WERI-Rb-1 (cell line): ENCODE data around the gene MAN1C1.

Experiments used
- DNase-seq: peaks from one replicate; pipeline ENCODE4 v3.0.0-alpha.2; 2020
- H3K27ac ChIP-seq: fragments of 250-450 bp; sonication (Bioruptor Pico); 2 replicates; pipeline ENCODE4 v1.5.1; 2020; ENCODE audit warnings: mild to moderate bottlenecking, moderate library complexity
- H3K27me3 ChIP-seq: fragments of 250-450 bp; sonication (Bioruptor Pico); 2 replicates; pipeline ENCODE4 v1.5.1; 2021; ENCODE audit warnings: mild to moderate bottlenecking, low read depth, moderate library complexity; ENCODE audit not compliant: insufficient read depth, severe bottlenecking
- H3K36me3 ChIP-seq: fragments of 250-450 bp; sonication (Bioruptor Pico); 2 replicates; pipeline ENCODE4 v1.5.1; 2020; ENCODE audit warnings: mild to moderate bottlenecking, moderate library complexity
- H3K4me3 ChIP-seq: 2 replicates; pipeline ENCODE4 v1.5.1; 2011; ENCODE audit warnings: low read depth, mild to moderate bottlenecking, control low read depth, low read length
- H3K9me3 ChIP-seq: fragments of 250-450 bp; sonication (Bioruptor Pico); 2 replicates; pipeline ENCODE4 v1.5.1; 2021; ENCODE audit warnings: mild to moderate bottlenecking, moderate library complexity; ENCODE audit not compliant: severe bottlenecking
- TF ChIP-seq, protein P1 (sequence below): IDR thresholded peaks from 2 replicates; pipeline ENCODE4 v1.5.1; 2011; ENCODE audit warnings: low read depth, mild to moderate bottlenecking, control low read depth, inconsistent platforms, low read length

The MAN1C1 gene

DNA sequence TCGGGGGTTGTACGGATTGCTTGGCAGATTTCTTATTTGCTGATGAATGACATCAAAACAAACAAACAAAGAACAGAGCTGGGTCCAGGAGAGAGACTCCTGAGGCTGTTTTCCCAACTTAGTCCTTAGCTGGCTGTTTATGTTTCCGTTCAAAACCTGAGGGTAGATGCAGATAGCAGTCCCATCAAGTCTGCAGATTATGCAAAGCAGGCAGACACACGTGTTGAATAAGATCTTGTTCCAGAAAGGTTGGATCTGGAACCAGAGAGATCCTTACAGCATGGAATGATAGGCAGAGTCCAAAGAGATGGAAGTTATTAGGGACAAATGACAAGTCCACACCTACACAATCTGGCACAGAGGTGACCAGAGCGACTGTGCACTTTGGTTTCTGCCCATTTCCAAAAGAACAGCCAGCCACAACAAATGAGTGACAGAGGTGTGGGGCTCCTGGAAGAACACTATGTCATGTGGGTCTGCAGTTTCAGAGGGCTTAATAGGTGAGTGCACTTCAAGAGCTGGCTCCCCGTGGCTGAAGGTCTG is 65.5 kb downstream of the MAN1C1 start:
- Histone ChIP-seq H3K36me3 (no peaks in the 10 kb centered on the region), H3K27me3 (no peaks in the 10 kb centered on the region), H3K9me3 (no peaks in the 10 kb centered on the region), H3K27ac (no peak overlapping the region), H3K4me3 (no peak overlapping the region)
- no peak for DNase-seq
- TF ChIP-seq, protein P1, sequence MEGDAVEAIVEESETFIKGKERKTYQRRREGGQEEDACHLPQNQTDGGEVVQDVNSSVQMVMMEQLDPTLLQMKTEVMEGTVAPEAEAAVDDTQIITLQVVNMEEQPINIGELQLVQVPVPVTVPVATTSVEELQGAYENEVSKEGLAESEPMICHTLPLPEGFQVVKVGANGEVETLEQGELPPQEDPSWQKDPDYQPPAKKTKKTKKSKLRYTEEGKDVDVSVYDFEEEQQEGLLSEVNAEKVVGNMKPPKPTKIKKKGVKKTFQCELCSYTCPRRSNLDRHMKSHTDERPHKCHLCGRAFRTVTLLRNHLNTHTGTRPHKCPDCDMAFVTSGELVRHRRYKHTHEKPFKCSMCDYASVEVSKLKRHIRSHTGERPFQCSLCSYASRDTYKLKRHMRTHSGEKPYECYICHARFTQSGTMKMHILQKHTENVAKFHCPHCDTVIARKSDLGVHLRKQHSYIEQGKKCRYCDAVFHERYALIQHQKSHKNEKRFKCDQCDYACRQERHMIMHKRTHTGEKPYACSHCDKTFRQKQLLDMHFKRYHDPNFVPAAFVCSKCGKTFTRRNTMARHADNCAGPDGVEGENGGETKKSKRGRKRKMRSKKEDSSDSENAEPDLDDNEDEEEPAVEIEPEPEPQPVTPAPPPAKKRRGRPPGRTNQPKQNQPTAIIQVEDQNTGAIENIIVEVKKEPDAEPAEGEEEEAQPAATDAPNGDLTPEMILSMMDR: no peak

DNA sequence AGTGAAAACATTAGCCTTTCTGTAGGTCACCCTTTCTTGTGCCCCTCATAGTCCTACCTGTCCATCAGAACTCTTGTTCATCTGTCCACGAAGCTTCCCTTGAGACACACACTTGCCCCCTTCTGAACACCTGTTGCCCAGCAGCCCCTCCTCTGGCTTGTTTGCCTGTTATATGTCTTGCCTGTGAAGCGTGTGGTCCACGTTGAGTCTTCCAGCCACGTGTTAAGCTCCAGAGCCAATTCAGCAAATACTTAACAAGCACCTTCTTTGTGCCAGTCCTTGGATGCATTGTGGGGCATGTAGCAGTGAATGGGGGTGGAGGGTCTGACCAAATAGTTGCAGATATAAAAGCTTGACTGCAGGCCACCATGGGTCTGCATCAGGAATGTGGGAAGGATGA is 66.6 kb downstream of the MAN1C1 start:
- Histone ChIP-seq H3K4me3 (no peak overlapping the region), H3K9me3 (no peaks in the 10 kb centered on the region), H3K36me3 (no peaks in the 10 kb centered on the region), H3K27ac (no peak overlapping the region), H3K27me3 (no peaks in the 10 kb centered on the region)
- no peak for DNase-seq
- TF ChIP-seq, protein P1: no peak

DNA sequence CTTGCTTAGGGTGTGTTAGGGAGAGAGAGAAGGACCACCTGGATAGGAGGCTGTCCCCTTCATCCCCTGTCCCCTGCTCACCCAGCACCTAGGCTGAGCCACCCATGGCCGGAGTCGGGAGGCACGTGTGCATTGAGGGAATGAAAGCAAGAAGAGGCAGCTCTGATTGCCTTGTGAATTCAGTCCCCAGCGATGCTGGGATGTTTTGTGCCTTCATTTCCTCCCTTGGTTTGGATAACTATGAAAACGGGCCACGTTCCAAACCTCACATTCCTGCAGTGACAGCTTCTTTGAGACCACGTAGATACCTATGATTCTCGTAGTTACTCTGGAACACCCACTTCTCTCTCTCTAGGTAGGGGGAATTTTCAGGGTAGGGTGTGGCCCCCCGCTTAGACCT is 67.1 kb downstream of the MAN1C1 start:
- TF ChIP-seq, protein P1: no peak
- no peaks in the 10 kb centered on the region for H3K9me3 ChIP-seq
- no peak for DNase-seq
- no peaks in the 10 kb centered on the region for H3K36me3 ChIP-seq
- H3K27me3 ChIP-seq: no peaks in the 10 kb centered on the region
- H3K4me3 ChIP-seq: no peak overlapping the region
- no peak overlapping the region for H3K27ac ChIP-seq

DNA sequence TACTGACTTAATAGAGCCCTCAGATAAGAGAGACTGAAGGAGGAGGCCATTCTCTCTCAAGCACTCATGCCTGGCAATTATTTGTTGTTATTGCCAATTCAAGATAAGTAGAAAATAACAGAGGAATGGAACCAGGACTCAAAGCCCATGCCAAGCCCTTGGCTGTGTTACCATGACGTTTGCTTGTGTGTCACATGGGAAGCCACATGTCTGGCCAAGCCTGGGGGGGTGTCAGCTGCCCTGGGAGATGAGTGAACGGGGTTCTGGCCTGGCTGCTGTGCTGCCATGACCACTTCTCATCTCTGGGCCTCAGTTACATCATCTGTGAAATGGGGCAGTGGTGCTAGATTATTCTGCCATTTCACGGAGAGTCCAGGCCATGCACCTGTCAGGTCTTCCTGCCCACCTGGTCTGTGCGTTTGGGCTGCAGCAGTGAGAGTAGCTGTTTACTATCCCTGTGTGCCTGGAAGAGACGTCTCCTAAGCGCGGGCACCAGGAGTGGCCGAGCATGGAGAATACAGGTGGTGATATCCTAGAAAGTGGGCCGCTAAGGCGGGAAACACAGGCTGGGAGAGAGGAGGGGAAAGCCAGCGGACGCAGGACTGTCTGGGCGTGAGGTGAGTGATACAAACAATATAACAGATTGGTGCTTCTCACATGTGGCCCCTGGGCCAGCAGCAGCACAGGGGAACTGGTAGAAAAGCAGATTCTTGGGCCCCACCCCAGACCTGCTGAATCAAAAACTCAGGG is 67.8 kb downstream of the MAN1C1 start:
- TF ChIP-seq, protein P1: no peak
- Histone ChIP-seq H3K36me3 (no peaks in the 10 kb centered on the region), H3K9me3 (no peaks in the 10 kb centered on the region), H3K27me3 (no peaks in the 10 kb centered on the region), H3K27ac (no peak overlapping the region), H3K4me3 (no peak overlapping the region)
- no peak for DNase-seq

DNA sequence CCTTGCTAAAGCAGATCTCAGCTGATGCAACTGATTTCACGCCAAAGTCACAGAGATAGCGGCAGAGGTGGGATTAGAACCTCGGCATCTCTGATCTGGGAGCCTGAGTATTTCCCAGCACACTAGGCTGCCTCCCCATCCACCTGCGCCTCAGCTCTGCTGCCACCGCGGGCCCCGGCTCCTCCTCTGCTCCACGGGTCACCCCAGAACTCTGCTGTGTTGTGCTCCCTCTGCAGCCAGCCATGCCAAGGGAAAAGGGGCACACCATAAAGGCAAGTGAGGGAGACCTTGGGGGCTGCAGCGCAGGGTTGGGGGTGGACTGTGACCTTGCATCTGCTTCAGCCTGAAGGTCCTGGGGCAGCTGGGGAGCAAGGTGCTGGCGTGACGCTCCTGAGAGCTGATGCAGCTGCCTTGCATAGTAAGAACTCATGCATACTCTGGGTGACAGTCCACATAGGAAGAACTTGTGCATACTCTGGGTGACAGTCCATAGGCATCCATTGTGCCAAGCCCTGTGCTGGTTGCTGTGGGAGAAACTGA is 68.7 kb downstream of the MAN1C1 start:
- no peak for DNase-seq
- Histone ChIP-seq H3K27ac (no peak overlapping the region), H3K4me3 (no peak overlapping the region), H3K9me3 (no peaks in the 10 kb centered on the region), H3K27me3 (no peaks in the 10 kb centered on the region), H3K36me3 (no peaks in the 10 kb centered on the region)
- TF ChIP-seq, protein P1: no peak
